Measurements from ENCODE around the gene CES2. TPM values are rescaled to one million over a fixed set of nuclear protein-coding genes. Genes with fewer than 3 reads are reported as not detected.

The CES2 gene
- total RNA-seq, 3 donors from 2014 or later = 25.9 to 33.1 (median 31.9) TPM

GRCh38 chr16:66889622-66890021 is 45.7 kb upstream of the CES2 start:
- peaks cover 4 to 7% of the 10 kb centered on the region in 2 donors for H3K4me1 ChIP-seq
- intact Hi-C loops (cut with DNase I; ENCODE audit: low total_unique reads) = no loop called here
- H3K36me3 ChIP-seq = no peaks in the 10 kb centered on the region
- H3K9me3 ChIP-seq = no peaks in the 10 kb centered on the region
- H3K27ac ChIP-seq = no peak overlapping the region
- no peaks in the 10 kb centered on the region for H3K27me3 ChIP-seq
- no peak for TF ChIP-seq POLR2AphosphoS5 (IDR thresholded peaks at IDR 0.05)
- TF ChIP-seq CTCF (IDR thresholded peaks at IDR 0.05) = no peak
- no peak for TF ChIP-seq POLR2A (IDR thresholded peaks at IDR 0.05)
- no peak overlapping the region for H3K4me3 ChIP-seq
- no peak for DNase-seq (ENCODE audit: low spot score in 2 of 2)

- no peak for DNase-seq (ENCODE audit: low spot score in 2 of 2)
- H3K4me3 ChIP-seq = no peak overlapping the region
- H3K27me3 ChIP-seq = no peaks in the 10 kb centered on the region
- H3K4me1 ChIP-seq = peaks cover 4 to 7% of the 10 kb centered on the region in 2 donors
- no peak for TF ChIP-seq POLR2A (IDR thresholded peaks at IDR 0.05)
- TF ChIP-seq POLR2AphosphoS5 (IDR thresholded peaks at IDR 0.05) = no peak
- no peak for TF ChIP-seq CTCF (IDR thresholded peaks at IDR 0.05)
- H3K36me3 ChIP-seq = no peaks in the 10 kb centered on the region
- H3K27ac ChIP-seq = no peak overlapping the region
- intact Hi-C loops (cut with DNase I; ENCODE audit: low total_unique reads) = no loop called here
- H3K9me3 ChIP-seq = no peaks in the 10 kb centered on the region
These were observed 44.5 kb upstream of the CES2 start for GRCh38 chr16:66890799-66891198.

- no peak for DNase-seq (ENCODE audit: low spot score in 2 of 2)
- Histone ChIP-seq H3K36me3 (no peaks in the 10 kb centered on the region), H3K4me1 (peaks cover 4 to 5% of the 10 kb centered on the region in 2 donors), H3K27ac (no peak overlapping the region), H3K4me3 (no peak overlapping the region), H3K27me3 (no peaks in the 10 kb centered on the region), H3K9me3 (no peaks in the 10 kb centered on the region)
- TF ChIP-seq POLR2AphosphoS5 (IDR thresholded peaks at IDR 0.05) (no peak), POLR2A (IDR thresholded peaks at IDR 0.05) (no peak)
- intact Hi-C loops (cut with DNase I; ENCODE audit: low total_unique reads) = no loop called here
These were observed 44.0 kb upstream of the CES2 start for GRCh38 chr16:66891360-66891759.

- H3K4me3 ChIP-seq = no peak overlapping the region
- H3K36me3 ChIP-seq = no peaks in the 10 kb centered on the region
- no peak for DNase-seq (ENCODE audit: low spot score in 2 of 2)
- H3K9me3 ChIP-seq = no peaks in the 10 kb centered on the region
- intact Hi-C loops (cut with DNase I; ENCODE audit: low total_unique reads) = no loop called here
- H3K27me3 ChIP-seq = no peaks in the 10 kb centered on the region
- no peak overlapping the region for H3K27ac ChIP-seq
- TF ChIP-seq POLR2AphosphoS5 (IDR thresholded peaks at IDR 0.05) (no peak), CTCF (IDR thresholded peaks at IDR 0.05) (no peak), POLR2A (IDR thresholded peaks at IDR 0.05) (no peak)
- H3K4me1 ChIP-seq = peaks cover 0 to under 1% of the 10 kb centered on the region in 2 donors
These were observed 43.5 kb upstream of the CES2 start for GRCh38 chr16:66891797-66892196.

GRCh38 chr16:66894055-66894454 is 41.3 kb upstream of the CES2 start:
- no peaks in the 10 kb centered on the region for H3K9me3 ChIP-seq
- H3K27ac ChIP-seq = no peak overlapping the region
- TF ChIP-seq POLR2A (IDR thresholded peaks at IDR 0.05) (no peak), POLR2AphosphoS5 (IDR thresholded peaks at IDR 0.05) (no peak), CTCF (IDR thresholded peaks at IDR 0.05) (no peak)
- no peak for DNase-seq (ENCODE audit: low spot score in 2 of 2)
- intact Hi-C loops (cut with DNase I; ENCODE audit: low total_unique reads) = no loop called here
- H3K4me3 ChIP-seq = no peak overlapping the region
- no peaks in the 10 kb centered on the region for H3K36me3 ChIP-seq
- no peaks in the 10 kb centered on the region for H3K4me1 ChIP-seq
- H3K27me3 ChIP-seq = no peaks in the 10 kb centered on the region
